Urinary bladder (tissue), 4 donors: ENCODE data around the gene AMMECR1. TPM values are rescaled to one million over a fixed set of nuclear protein-coding genes. Genes with fewer than 3 reads are reported as not detected.

ENCODE experiments used
- DNase-seq: peaks from one replicate; pipeline ENCODE4 v3.0.0-alpha.2; 2015; ENCODE audit errors: extremely low spot score
- H3K27ac ChIP-seq: one replicate; pipeline ENCODE4 v1.5.1; 2013; ENCODE audit warnings: low read depth, mild to moderate bottlenecking, moderate library complexity
- H3K36me3 ChIP-seq: one replicate; pipeline ENCODE4 v1.6.1; 2013; ENCODE audit warnings: mild to moderate bottlenecking, moderate library complexity; ENCODE audit not compliant: insufficient read depth
- H3K4me1 ChIP-seq: one replicate; pipeline ENCODE4 v1.6.1; 2013; ENCODE audit warnings: mild to moderate bottlenecking, moderate library complexity; ENCODE audit not compliant: insufficient read depth
- H3K4me3 ChIP-seq: one replicate; pipeline ENCODE4 v1.5.1; 2013; ENCODE audit warnings: low read depth, low read length
- WGBS: extraction: QIAGEN DNeasy Blood & Tissue Kit; methylation state at CpG from one replicate; pipeline ENCODE4 v1.1.7; 2013; 5-methylcytosine and 5-hydroxymethylcytosine counted together
- polyA plus RNA-seq: library from polyadenylated mRNA; stranded (reverse); fragments of 200-250 nt; gene quantifications from one replicate; pipeline ENCODE4 v1.2.3, GENCODE V29; 2013
- total RNA-seq: library from RNA; depleted of rRNA; stranded (reverse); fragments of >200 nt; gene quantifications from one replicate; pipeline ENCODE4 v1.2.3, GENCODE V29; 2014
- donor health status: healthy with polysubstance abuse.
- donor health status: healthy.

The AMMECR1 gene
- total and polyA plus RNA-seq, 2 donors: 3.6 to 14.1 TPM

GRCh38 chrX:110302975-110303374 is 14.9 kb downstream of the AMMECR1 start:
- Histone ChIP-seq H3K27ac (no peak overlapping the region), H3K36me3 (no peaks in the 10 kb centered on the region), H3K4me1 (no peaks in the 10 kb centered on the region), H3K4me3 (no peak overlapping the region)
- 94% methylated on average over 3 of the region's 3 CpGs for WGBS
- no peak for DNase-seq

- no peaks in the 10 kb centered on the region for H3K4me1 ChIP-seq
- 100% methylated on average over 1 of the region's 1 CpG for WGBS
- H3K27ac ChIP-seq: no peak overlapping the region
- no peak overlapping the region for H3K4me3 ChIP-seq
- DNase-seq: no peak
- H3K36me3 ChIP-seq: no peaks in the 10 kb centered on the region
These were observed 16.7 kb downstream of the AMMECR1 start for GRCh38 chrX:110301194-110301593.

GRCh38 chrX:110294087-110294486 is 23.8 kb downstream of the AMMECR1 start:
- H3K27ac ChIP-seq: no peak overlapping the region

GRCh38 chrX:110293658-110294057 is 24.2 kb downstream of the AMMECR1 start:
- H3K36me3 ChIP-seq: no peaks in the 10 kb centered on the region
- no peak overlapping the region for H3K27ac ChIP-seq
- DNase-seq: no peak
- H3K4me1 ChIP-seq: no peaks in the 10 kb centered on the region
- H3K4me3 ChIP-seq: no peak overlapping the region

More at GRCh38 chrX:110294087-110294486, 23.8 kb downstream of the AMMECR1 start:
- no peak overlapping the region for H3K4me3 ChIP-seq
- no peaks in the 10 kb centered on the region for H3K4me1 ChIP-seq
- H3K36me3 ChIP-seq: no peaks in the 10 kb centered on the region
- WGBS: 84% methylated on average over 2 of the region's 2 CpGs
- DNase-seq: no peak

GRCh38 chrX:110287605-110288004 is 30.3 kb downstream of the AMMECR1 start:
- H3K36me3 ChIP-seq: no peaks in the 10 kb centered on the region
- WGBS: 97% methylated on average over 2 of the region's 2 CpGs
- H3K4me3 ChIP-seq: no peak overlapping the region
- no peak overlapping the region for H3K27ac ChIP-seq
- DNase-seq: no peak
- H3K4me1 ChIP-seq: no peaks in the 10 kb centered on the region

- DNase-seq: no peak
- 91% methylated on average over 6 of the region's 6 CpGs for WGBS
- no peak overlapping the region for H3K27ac ChIP-seq
- H3K4me1 ChIP-seq: no peaks in the 10 kb centered on the region
- H3K36me3 ChIP-seq: no peaks in the 10 kb centered on the region
- H3K4me3 ChIP-seq: no peak overlapping the region
These were observed 31.8 kb downstream of the AMMECR1 start for GRCh38 chrX:110286106-110286505.

- H3K4me3 ChIP-seq: no peak overlapping the region
- H3K4me1 ChIP-seq: no peaks in the 10 kb centered on the region
- no peak overlapping the region for H3K27ac ChIP-seq
- no peaks in the 10 kb centered on the region for H3K36me3 ChIP-seq
- 55% methylated on average over 2 of the region's 2 CpGs for WGBS
- no peak for DNase-seq
These were observed 33.7 kb downstream of the AMMECR1 start for GRCh38 chrX:110284159-110284558.

GRCh38 chrX:110282922-110283321 is 35.0 kb downstream of the AMMECR1 start:
- H3K36me3 ChIP-seq: no peaks in the 10 kb centered on the region
- H3K4me1 ChIP-seq: no peaks in the 10 kb centered on the region
- no peak for DNase-seq
- H3K27ac ChIP-seq: no peak overlapping the region
- H3K4me3 ChIP-seq: no peak overlapping the region

GRCh38 chrX:110281377-110281776 is 36.5 kb downstream of the AMMECR1 start:
- 79% methylated on average over 2 of the region's 2 CpGs for WGBS
- H3K4me3 ChIP-seq: no peak overlapping the region
- no peaks in the 10 kb centered on the region for H3K4me1 ChIP-seq
- DNase-seq: no peak
- H3K36me3 ChIP-seq: no peaks in the 10 kb centered on the region
- no peak overlapping the region for H3K27ac ChIP-seq

- Histone ChIP-seq H3K36me3 (no peaks in the 10 kb centered on the region), H3K4me1 (no peaks in the 10 kb centered on the region), H3K27ac (no peak overlapping the region), H3K4me3 (no peak overlapping the region)
- DNase-seq: peak; percentile 0
These were observed 36.9 kb downstream of the AMMECR1 start for GRCh38 chrX:110280954-110281353.

- Histone ChIP-seq H3K27ac (no peak overlapping the region), H3K4me3 (no peak overlapping the region), H3K36me3 (no peaks in the 10 kb centered on the region), H3K4me1 (no peaks in the 10 kb centered on the region)
- 86% methylated on average over 1 of the region's 1 CpG for WGBS
- no peak for DNase-seq
These were observed 40.3 kb downstream of the AMMECR1 start for GRCh38 chrX:110277609-110278008.

- no peaks in the 10 kb centered on the region for H3K4me1 ChIP-seq
- no peak overlapping the region for H3K27ac ChIP-seq
- no peaks in the 10 kb centered on the region for H3K36me3 ChIP-seq
- no peak overlapping the region for H3K4me3 ChIP-seq
- WGBS: 80% methylated on average over 2 of the region's 2 CpGs
- no peak for DNase-seq
These were observed 41.1 kb downstream of the AMMECR1 start for GRCh38 chrX:110276778-110277177.

- DNase-seq: no peak
- H3K36me3 ChIP-seq: no peaks in the 10 kb centered on the region
- no peaks in the 10 kb centered on the region for H3K4me1 ChIP-seq
- H3K27ac ChIP-seq: no peak overlapping the region
- 59% methylated on average over 1 of the region's 1 CpG for WGBS
- H3K4me3 ChIP-seq: no peak overlapping the region
These were observed 49.0 kb downstream of the AMMECR1 start for GRCh38 chrX:110268886-110269285.

GRCh38 chrX:110268395-110268794 is 49.5 kb downstream of the AMMECR1 start:
- 56% methylated on average over 6 of the region's 6 CpGs for WGBS
- Histone ChIP-seq H3K4me3 (no peak overlapping the region), H3K36me3 (no peaks in the 10 kb centered on the region), H3K4me1 (no peaks in the 10 kb centered on the region), H3K27ac (no peak overlapping the region)
- DNase-seq: no peak

GRCh38 chrX:110267874-110268273 is 50.0 kb downstream of the AMMECR1 start:
- no peak for DNase-seq
- 89% methylated on average over 2 of the region's 2 CpGs for WGBS

More at GRCh38 chrX:110267874-110268273, 50.0 kb downstream of the AMMECR1 start:
- Histone ChIP-seq H3K4me3 (no peak overlapping the region), H3K36me3 (no peaks in the 10 kb centered on the region), H3K27ac (no peak overlapping the region), H3K4me1 (no peaks in the 10 kb centered on the region)
